Raji (cell line): ENCODE measurements around the gene SWSAP1.

Experiments used
- POLR2A ChIP-seq: IDR thresholded peaks from 2 replicates; pipeline ENCODE4 v1.6.1; 2011; ENCODE audit warnings: low read depth, low read length, control low read depth; ENCODE audit not compliant: insufficient read depth

Gene SWSAP1

DNA sequence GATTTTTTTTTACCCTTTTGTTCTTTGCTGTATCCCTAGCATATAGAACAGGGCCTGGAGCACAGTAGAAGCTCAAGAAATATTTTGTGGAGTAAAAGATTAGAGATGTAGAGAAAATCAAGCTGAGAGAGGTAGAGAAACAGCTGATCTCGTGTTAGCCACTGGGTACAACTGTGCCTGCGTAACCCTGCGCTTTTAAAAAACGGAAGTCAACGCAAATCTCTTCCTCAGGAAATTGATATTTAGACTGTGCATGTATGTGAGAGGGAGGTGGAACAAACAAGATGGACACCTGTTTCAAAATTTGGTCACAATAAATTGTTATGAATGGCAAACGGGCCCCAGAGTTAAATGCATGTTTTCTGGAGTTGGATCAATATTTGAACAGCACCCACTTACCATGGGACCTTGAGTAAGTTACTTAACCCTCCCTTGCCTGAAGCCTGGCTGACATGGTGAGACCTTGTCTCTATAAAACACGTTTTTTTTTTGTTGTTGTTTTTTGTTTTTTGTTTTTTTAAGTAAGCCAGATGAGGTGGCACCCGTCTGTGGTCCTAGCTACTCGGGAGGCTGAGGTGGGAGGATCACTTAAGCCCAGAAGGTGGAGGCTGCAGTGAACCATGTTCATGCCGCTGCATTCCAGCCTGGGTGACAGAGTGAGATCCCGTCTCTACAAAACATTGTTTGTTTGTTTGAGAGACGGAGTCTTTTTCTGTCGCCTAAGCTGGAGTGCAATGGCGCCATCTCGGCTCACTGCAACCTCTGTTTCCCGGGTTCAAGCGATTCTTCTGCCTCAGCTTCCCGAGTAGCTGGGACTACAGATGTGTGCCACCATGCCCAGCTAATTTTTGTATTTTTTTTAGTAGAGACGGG lies 12.9 kb downstream of the SWSAP1 start:
- no peak for TF ChIP-seq POLR2A

DNA sequence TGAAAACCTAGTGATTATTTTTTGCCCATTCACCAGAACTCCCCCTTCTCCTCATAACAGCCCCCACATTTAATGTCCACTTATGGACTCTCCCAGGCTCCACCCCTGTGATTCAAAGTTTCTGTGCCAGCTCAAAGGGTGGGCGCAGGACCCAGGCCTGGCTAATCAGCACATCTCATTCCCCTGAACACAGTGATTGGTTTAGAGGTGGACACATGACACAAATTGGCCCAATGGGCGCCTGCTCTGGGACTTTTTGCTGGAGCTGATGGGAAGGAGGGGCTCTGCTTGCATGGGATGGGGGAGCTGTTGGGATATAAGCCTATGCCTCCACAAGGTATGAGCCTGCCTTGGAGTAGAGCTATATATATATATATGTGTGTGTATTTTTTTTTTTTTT lies 15.9 kb downstream of the SWSAP1 start:
- TF ChIP-seq POLR2A, result no peak

DNA sequence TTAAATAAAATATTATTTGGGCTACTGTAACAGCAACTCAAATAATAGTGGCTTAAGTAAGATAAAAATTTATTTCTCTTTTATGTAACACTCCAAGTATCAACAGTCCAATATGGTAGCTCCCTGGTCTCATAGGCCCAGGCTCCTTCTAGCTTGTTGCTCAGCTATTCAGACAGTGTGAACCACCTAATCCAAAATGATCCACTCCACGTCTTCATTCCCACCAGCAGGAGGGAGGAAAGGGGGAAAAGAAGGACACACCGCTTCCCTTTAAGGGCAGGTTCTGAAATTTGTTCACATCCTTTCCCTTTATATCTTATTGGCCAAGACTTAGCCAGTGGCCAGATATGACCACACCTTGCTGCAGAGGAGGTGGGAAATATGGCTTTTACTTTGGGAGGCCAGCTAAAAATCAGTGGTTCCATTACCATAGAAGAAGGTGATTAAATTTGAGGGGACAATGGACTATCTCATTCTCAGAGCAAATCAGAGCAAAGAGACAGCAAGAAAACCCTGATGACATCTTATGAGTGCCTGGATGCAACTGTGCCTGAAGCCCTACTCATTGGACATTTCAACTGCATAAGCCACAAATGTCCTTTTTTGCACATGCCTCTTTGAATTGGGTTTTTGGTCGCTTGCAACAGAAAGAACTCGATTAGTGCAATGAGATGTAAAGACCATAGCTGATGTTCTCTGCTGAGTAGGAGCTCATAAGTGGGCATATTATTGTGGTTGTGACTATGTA lies 16.6 kb downstream of the SWSAP1 start:
- TF ChIP-seq POLR2A, result no peak

DNA sequence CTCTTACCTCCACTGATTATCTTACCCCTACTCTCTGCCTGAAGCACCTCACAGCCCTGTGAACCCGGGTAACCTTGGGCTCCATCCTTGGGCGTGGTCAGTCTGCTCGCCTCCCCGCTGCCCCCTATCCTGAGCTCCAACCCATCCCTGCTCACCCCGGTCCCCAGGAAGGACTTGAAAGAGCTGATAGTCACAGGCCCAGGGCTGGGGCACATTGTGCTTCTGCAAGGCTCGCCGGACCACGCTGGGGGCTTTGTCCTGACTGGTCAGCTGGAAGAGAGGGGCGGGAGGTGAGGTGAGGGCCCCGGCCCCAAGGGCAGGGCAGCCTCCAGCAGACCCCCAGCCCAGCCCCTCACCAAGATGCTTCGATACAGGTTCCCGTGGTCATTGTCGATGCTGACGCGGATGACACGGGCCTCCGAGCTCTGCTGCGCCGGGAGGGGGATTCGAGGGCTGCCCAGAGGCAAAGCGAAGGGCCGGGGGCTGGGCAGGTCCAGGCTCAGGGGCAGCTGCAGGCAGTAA lies 22.7 kb downstream of the SWSAP1 start:
- TF ChIP-seq POLR2A, result no peak

GRCh38 chr19:11399667-11400066 lies 25.2 kb downstream of the SWSAP1 start:
- no peak for TF ChIP-seq POLR2A

DNA sequence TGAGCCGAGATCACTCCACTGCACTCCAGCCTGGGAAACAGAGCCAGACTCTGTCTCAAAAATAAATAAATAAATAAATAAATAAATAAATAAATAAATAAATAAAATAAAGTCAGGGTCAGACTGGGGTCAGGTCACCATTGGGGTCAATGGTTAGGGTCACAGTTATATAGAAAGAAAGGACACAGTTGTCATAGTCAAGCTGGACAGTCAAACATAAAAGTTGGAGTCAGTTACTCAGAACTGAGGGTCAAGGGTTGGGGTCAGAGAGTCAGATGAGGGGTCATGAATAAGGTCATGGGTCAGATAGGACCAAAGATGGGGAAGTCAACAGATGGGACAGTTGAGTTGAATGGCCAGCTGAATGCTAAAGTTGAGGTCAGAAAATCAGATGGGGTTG lies 26.3 kb downstream of the SWSAP1 start:
- no peak for TF ChIP-seq POLR2A

DNA sequence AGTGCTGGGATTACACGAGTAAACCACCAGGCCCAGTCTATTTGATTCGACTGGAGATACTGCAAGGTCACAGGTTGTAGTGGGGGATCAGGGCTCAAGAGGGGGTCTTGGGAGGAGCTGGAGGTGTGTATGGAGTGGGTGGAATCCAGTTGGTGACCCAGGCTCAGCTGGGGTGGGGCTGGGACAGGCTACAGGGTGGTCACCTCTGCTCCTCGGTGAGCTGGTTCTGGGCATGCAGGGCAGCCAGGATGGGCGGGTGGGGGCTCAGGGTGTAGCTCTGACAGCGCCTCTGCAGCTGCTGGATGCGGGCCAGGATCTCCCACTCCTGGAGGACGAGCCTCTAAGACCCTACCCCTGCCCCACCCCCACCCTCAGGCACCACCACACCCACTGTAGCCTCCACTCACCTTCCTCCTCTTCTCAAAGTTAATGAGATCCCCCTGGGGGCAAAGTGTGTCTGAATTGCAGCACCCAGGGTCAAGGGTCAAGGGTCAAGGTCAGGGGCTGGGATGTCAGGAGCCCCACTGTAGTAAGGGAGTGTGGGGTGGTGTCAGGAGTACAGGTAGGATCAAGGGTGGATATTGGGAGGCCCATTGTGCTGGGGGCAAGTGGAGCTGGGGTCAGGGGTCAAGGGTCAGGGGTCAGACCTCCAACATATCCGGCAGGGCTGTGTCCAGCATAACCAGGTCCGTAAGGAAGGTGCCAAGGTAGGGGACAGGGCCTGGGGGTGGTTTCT lies 27.5 kb downstream of the SWSAP1 start:
- no peak for TF ChIP-seq POLR2A

GRCh38 chr19:11404588-11405222 lies 30.2 kb downstream of the SWSAP1 start:
- no peak for TF ChIP-seq POLR2A

DNA sequence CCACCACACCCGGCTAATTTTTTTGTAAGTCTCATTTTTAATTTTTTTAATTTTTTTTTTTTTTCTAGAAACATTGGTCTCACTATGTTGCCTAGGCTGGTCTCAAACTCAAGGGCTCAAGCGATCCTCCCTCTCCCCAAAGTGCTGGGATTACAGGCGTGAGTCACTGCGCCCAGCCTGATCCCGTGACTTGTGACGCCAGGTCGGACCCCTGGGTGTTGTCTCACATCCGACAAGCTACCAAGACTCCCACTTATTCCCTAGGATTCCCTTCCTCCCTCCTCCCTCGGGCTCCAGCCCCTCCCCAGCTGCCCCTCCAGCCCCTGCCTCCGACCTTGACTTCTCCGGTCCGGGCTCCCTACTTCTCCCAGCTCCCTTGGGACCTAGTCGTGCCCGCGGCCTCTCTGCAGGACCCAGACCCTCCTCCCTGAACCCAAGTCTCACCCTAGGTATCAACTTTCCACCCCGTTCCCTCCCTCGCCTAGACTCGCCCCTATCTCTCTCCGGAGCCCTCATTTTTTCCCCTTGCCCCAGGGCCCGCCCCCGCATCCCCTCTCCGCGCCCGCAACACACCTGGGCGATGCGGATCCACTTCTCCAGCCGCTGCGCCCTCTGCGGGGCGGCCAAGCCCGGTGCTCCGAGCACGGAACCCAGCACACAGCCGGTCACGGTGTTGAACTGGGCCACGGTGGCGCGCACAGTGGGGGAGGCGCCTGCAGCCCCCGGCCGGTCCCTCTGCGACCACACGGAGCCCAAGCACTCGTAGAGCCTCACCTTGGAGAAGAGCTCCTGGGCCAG lies 31.6 kb downstream of the SWSAP1 start:
- TF ChIP-seq POLR2A, result no peak

GRCh38 chr19:11408591-11408990 lies 34.1 kb downstream of the SWSAP1 start:
- TF ChIP-seq POLR2A, result no peak

GRCh38 chr19:11410682-11411081 lies 36.2 kb downstream of the SWSAP1 start:
- TF ChIP-seq POLR2A, result no peak

DNA sequence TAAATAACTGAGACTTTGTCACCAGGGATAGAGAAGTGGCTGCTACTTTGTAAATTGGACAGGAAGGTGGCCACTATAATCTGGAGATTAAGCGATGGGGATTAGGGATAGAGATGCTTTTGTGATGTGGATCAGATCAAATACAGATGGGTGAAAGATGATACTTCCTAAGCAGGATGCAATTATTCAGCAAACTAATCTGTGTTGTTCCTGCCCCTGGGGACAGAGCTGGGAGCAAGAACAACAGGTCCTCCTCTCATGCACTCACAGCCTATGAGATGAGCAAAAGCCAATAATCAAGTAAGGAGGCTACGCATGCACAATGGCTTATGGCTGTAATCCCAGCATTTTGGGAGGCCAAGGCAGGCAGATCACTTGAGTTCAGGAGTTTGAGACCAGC lies 40.1 kb downstream of the SWSAP1 start:
- TF ChIP-seq POLR2A, result no peak

DNA sequence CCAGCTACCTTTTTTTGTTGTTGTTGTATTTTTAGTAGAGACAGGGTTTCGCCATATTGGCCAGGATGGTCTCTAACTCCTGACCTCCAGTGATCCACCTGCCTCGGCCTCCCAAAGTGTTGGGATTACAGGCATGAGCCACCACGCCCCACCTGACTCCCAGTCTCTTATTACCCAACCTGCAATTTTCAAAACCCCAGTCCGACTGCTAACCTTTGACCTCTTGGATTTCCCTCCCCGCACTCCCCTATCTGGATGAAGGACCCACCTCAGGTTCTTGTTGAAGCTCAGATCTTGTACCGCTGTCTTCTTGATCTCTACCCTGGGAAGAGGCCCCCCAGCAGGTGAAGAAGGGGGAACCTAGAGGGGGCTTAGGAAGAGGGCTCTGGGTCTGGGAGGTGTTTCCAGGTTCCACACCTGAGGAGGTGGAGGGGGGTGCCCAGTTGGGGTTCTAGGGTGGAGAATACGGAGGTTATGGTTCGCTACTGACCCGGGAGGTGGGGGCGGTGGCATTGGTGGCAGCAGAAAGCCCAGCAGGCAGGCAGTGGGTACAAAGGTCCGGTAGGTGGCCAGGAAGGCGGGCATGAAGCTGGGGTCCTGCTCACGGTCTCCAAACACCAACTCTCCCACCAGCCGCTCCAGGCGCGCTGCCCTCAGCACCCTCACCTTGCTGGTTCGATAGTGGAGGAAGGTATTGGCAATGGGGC lies 42.0 kb downstream of the SWSAP1 start:
- no peak for TF ChIP-seq POLR2A
